ENCODE measurements around the gene RTN1.

The RTN1 gene

DNA sequence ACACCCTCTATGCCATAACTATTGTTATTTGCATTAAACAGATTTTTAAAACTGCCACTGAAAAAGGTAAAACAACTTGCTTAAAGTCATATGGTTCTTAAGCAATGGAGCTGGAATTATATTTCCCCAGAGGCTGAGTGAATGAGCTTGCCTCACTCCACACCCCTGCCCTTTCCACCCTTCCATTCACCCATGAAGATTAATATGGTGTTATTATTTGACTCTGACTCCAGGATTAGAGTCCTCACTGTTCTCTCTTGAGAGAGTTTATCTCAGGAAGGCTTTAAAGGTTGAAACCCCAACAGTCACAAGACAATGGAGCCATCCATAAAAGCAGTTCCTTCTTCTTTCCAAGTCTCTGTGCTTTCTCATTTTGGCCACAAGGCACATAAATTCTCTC, 84.9 kb downstream of the RTN1 start:
- no peak for DNase-seq

DNA sequence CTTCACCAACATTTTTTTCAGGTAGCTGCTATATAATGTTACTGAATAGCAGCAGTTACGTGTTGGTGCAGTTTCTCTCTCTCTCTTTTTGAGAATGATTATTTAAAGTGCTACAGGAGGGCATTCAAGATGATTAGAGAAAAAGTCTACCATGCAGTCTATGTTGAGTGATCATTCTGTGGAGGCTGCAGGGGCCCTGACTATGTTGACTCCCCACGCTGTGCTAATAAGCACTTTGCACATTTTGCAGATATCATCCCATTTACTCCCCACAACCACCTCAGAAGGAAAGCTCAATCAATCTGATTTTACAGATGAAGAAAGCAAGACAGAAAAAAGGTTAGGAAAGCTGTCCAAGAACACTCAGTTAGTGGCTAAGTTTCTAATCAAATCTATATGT, 87.8 kb downstream of the RTN1 start:
- DNase-seq = no peak

DNA sequence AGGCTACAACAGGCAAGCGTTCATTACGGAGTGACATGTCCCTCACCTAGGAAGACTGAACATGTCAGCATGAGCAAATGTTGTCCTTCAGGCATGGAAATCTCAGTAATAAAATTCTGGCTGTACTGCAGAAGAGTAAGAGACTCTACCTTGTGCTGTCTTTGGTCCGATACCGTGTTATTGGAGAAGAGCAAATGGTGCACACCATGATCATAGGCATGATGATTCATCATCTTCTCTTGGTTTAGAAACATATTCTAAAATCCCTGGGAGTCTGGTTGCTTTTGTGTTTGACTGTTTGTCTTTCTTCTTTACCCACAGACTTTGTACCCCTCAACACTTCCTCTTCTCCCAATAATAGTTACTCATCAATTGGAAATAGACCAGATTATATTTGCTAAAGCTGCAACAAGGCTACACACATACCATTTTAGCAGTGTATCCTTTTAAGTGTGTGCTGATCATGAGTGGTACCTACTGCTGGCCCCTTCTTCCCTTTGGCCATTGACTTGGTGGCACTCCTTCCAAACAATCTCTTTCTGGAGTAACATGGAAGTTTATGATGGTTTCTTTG, 93.5 kb downstream of the RTN1 start:
- DNase-seq = no peak

DNA sequence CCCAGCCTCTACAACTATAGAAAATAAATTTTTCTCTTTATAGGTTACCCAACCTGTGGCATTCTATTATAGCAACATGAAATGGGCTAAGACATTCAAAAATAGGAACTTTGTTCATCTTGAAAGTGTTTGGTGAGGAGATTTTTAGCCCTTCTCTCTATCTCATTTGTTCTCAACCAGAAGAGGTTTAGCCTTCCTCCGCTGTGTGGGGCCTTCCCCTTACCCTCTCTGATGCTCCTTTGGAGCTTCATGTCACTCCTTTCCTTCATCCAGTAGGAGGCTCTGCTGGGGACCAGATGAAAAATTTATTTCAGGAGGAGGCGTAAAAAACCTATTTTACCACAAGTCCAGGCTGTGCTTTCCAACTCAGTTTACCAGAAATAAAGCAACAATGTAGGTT, 94.1 kb downstream of the RTN1 start:
- no peak for DNase-seq

DNA sequence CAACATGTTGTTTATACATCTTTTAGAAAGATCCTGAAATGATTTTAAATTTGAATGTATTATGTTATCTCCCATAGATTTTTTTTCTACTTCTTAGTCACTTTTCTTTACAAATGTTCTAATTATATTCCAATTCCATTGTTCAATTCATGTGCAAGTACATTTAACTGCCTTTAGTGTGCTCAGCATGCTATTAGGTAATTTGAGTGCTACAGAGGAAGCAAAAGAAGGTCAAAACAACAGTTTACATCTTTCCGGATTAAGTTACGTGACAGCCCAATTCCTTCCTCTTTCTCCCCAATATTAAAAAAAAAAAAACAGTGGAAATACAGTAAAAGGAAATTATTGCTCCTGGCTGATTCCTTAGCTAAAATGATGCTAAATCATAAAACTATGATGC, 98.3 kb downstream of the RTN1 start:
- peak; percentile 3 for DNase-seq

DNA sequence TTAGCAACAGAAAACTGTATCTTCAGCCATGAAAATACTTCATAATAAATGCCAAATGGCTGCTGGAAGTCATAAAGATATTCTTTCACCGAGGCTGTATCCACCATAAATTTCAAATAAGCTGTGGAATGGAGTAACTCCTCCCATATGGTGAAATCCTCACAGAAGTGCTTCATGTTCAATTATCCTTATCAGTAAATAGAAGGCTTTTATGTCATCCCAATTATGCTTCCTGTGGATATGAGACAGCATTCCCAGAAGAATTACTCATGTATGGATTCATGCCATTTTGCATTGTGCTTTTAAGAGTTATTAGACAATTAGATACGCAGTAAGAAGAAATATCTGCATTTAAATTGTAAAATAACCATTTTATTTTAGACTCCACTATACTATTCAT, 99.0 kb downstream of the RTN1 start:
- peak; percentile 40 for DNase-seq

DNA sequence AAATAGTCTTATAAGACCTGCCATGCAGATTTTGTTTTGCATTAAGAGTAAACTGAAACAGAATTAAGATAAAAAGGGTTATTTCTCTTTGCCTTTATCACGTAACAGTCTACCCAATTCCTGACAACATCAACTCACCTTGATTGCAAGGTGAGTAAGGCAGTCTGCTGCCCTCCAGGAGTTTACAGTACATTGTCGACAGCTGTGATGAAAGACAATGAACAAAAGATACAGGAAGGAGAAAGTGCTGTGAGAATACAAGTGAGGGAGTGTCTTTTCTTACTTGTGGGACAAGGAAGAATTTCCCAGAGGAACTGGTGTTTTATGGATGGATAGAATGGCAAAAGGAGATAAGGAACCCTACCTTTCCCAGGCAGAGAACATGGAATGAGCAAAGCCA, 101.0 kb downstream of the RTN1 start:
- no peak for DNase-seq

DNA sequence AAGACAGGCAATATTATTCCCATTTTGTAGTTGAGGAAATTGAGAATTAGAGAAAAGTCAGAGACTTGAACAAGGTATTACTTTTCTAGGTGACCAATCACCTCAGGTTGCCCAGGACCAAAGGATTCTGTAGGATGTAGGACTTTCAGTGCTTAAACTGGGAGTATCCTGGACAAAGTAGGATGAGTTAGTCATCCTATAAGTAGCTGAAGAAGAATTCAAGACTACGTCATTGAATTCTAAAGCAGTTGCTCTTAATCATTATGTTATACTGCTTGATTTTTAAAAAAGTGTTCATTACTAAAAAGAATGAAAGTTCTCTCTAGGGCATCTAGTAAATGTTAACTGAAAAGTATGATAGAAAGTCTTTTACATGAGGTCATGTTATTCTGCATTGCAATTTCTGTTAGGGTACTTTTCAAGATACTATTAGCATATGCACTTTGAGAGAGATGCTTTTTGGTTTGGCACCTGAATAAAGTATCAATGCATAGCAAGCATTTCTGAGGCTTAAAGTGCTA, 101.7 kb downstream of the RTN1 start:
- DNase-seq = no peak

DNA sequence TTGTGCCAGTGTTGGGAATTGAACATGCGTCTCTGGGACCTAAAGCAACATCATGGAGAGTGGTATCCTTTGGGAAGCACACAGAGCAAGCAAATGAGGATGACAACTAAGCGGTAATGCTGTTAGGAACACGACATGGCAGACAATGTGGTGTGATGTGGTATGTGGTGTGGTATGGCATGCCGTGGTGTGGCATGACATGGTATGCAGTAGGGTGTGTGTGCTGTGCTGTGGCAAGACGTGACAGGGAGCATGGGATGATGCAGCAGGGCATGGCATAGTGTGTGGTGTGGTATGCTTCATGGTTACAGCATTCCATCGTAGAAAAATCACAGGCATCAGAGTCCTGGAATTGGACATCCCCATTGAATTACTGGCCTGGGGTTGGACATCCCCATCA, 108.7 kb downstream of the RTN1 start:
- DNase-seq = no peak

DNA sequence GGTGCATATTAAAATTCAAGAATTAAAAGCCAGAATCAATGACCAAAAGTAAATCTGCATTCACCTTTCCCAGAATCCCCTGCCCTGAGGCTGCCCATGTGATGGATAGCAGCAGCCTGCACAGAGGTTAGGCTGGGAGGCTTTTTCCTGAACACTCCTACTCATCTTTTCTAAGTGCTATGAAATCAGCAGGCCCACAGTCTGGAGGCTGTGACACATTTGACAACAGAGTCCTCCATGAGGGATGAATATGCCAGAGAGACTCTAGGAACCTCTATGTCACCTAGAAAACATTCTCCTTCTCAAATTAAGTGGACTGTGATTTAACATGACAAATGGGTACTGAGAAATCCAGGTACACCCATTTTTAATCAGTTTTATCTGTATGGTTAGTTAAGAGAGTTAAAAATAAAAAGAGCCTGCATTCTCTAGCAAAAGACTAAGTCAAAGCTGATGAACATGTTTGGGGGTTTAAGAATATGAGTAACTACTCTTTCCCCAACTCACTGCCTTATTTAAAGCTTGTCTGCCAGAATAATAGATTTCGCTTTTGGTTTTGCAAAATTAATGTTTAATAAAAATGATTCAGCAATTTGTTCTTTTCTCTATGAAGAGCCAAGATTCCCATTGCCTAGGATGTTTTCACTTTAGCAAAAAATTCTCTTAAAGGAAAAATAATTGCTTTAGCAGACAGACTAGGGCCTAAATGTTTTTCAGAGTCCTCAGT, 115.0 kb downstream of the RTN1 start:
- DNase-seq = no peak

DNA sequence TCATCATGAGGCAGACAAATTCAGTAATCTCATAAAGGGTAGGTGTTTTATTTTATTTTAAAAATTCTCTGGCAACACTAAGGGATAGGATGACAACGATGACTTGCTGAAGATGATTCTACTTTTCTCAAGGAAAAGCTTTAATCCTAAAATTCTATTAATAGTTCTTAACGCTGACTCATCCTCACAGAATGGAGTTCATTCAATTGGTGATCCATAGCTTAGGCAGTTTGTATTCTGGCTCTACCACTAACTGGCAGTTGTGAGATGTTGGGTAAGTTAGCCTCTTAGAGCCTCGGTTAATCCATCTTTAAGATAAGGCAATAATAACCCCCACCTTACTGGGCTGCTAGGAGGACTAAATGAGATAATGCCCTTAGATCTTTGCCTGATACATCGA, 116.3 kb downstream of the RTN1 start:
- no peak for DNase-seq

DNA sequence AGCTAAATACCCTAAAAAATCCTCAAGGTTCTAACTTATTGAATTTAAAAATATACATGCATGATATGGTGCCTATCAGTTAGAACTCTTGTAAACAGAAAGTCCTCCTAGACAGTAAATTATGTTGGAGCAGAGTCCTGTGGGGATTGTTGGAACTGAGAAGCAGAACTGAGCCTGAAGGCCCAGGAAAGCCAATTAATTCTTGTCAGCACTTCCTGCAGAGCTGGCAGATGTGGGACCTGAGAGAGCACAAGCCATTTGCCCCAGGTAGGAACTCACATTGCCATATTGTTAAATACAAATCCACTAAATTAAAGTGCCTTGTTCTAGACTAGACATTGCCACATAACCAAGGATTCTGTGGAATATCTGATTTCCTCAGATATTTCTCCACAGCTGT, 117.1 kb downstream of the RTN1 start:
- no peak for DNase-seq

DNA sequence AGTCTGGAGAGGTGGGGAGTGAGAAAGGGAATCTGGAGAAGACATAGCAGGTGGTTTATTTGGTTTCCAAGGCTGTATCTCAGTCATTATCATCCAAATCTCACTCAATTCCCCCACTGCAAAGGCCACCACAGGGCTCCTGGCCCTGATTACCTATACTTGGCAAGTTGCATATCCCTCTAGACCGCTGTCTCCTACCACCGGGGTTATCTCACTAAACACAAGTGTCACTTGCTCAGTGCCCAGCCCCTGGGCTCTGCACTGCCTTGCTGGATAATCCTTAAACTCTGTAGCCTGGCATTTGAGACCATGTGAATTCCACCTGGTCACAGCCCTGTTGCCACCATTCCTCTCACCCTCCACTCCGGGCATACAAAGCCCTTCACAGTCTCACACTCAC, 119.0 kb downstream of the RTN1 start:
- DNase-seq = no peak

DNA sequence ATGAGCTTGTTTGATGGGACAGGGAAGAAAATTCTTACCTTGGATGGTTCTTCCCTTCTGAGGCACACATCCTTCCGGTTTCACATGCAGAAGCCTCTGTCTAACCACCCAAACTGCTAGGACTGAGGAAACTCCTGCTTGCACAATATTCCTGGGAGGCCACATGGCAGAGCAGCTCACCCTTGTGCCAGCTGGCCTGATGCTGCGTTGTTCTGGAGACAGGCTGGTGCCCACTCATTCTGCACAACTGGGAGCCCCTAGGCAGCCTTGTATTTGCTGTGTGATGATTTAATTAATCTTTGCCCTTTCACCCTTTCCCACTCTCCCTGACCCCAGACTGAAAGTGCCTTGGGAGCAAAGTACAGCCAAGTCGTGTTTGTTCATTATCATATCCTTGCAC, 130.8 kb downstream of the RTN1 start:
- DNase-seq = no peak

DNA sequence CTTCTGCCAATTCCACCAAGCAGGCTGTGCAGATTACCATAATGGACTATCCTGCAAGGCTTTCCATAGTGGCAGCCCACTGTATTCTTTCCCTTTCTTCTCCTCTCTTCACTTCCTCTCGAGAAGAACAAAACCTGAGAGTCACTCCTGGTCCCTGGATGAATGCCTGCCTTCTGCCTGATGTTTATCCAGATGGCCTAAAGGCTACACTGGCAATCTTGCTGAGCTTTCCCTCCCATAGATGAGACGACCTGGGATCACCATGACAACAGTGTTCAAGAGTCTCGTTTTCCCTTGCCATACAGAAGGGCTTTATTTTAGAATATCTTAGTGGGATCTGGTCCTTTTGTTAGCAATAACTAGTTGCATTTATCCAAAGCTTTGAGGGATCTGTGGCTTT, 142.3 kb downstream of the RTN1 start:
- no peak for DNase-seq

DNA sequence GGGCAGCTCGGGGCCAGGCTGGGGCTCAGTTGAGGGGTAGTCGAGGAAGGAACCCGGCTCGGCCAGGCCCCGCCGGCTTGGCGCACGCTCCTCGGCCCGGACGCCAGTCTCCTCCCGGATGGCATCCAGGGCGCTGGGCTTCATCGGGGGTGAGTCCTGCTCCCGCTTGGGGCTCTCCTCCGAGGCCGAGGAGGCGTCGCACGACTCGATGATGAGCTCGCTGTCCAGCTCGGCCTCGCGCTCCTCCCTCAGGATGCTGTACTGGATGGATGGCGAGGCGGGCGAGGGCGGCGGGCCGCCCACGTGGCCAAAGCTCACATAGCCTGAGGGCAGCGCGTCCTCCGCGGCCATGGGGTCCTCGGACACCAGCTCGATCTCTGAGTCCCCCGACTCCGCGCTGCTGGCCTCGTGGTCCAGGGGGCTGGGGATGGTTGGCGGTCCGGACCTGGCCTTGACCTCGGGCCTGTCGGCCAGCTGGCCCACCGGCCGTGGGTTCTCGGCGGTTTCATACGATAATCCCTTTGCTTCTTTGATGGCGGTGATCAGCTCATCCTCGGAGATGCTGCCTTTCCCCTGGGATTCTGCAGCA, 143.4 kb downstream of the RTN1 start:
- DNase-seq = no peak

DNA sequence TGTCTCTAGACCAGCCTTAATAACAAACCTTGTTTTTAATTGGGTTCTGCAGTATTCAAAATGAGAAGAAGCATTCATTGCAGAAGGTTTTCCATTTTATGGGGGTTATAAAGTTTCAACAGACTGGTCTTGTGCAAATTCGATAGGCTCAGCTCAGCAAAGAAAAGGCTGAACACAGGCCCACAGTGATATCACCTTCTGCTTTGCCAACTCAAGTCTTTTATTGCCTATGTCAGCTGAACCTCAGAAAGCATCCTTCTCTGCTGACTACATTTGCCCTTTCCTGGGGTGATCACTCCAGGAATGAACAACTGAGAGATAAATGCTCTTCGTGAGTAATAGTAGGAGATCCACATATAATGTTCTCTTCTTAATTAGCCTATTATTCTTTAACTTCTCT, 159.5 kb downstream of the RTN1 start:
- DNase-seq = no peak

DNA sequence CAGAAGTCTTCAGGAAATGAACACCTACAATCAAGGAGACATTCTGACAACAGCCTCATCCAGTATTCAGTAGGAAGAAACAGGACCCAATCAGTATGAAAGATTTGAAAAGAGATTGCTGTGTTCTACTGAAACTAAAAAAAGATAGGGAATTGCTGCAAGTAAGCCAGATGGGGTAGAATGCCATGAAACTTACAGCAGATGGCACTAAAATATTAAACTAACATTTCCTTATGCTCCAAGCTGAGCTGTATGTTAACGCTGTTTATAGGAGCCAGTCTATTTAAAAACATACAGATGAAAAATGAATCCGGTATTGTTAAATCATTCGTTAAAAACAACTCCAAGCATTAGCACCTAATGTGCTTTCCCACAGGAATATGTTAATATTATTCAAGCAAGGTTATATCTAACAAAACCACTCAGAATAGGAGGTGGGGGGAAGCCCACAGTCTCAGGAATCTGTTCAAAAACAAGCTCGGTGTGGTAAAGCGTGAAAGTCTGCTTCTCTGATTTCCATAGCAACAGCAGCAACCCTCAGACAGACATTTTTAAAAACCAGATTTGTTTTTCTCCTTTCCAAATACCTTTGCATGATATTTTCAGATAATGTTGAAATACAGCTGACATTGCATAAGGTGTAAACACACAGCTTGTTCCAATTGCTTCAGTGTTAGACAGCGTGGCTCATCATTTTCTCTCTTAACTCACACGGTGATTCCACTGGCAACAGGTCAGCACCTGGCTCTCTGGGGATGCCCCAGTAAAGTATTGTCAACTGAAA, 162.6 kb downstream of the RTN1 start:
- DNase-seq = no peak

DNA sequence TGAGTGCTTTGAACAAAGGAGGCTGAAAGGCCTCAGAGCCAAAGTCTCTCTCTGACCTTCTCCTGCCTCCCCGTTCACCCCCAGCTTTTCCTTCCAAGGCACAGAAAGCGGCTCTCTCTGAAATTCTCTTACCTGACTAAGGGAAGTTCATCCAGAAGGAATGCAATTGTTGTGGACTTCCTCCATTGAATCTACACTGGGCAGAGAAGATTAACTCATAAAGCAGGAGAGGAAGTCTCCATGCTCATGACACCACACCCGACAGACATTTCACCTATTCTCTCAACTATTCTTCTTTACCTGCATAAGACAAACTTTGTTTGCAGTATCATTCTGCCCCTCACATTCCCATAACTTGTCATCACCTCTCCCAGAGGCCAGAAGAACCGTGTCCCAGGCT, 164.7 kb downstream of the RTN1 start:
- DNase-seq = no peak

DNA sequence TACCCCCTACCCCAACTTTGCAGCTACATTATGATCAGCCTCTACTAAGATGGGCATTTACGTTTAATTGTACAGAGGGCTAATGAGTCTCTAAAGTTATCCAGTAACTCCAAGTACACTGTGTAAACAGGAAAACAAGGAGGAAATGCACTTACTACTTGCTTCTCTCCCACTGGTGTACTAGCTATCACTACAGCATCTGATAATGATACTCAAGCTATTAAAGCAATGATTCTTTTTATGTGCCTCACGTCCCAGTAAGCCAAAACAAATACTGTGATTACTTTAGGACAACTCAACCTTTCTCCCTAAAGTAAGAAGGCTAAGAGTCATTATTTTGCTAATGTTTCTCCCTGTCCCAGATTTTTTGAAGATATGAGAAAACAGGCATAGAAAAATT, 165.3 kb downstream of the RTN1 start:
- DNase-seq = peak; percentile 6

DNA sequence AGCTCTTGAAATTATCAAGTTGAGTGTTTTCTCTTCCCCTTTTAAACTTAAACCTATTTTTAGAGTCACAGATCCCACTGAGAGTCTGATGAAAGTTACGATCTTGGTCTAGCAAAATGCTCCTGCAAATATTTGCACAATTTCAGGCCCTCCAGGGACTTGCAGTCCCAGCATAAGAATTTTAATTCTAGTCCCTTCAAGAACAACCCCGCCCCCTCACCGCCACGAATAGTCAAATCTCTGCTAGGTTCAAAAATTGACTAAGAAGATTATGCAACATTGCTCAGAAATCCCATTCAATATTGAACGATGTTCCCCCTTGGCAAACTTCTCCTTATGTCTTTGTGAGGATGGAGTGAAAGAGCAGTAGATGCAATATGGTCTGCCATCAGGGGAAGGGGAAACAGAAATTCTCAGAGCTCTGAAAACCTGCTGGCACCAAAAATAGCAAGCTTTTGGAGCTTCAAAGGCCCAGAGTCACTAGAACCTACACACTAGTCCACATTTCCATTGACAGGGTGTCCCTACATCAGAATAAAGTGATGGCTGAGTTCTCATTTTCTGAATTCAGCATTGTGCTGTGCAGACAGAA, 166.4 kb downstream of the RTN1 start:
- no peak for DNase-seq

DNA sequence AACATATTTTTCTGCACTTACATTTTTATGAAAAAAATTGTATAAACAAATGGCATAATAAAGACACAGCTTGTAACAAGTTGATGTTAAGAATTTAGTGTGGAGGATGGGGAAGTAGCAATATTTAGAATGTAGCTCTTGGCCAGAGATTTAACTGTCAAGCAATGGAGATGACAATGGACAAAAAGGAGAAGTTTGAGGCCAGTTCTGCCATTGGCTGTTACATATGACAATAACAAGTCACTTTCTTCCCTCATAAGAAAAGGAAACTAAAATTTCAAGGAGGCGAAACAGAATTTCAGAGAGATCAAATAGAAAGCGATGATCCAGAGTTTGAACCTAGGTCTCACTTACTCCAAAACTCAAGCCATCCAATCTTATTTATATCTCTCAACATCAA, 171.1 kb downstream of the RTN1 start:
- DNase-seq = no peak

DNA sequence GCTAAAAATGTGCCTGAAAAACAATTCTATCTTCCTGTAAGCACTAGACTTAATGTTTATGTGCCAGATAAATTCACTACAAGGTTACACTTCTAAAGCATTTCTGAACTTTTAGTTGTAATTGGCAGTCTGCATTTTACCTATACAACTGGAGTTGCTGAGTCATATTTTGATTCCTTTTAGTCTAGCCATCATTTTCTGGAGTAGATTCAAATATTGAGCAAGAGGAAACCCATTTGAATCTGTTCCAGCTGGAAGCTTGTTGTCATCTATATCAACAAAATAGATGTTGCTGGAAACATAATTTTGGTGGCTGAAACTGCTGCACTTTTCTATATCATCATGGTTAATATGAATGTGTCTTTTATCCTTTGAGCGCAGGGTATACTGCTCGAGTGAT, 171.8 kb downstream of the RTN1 start:
- no peak for DNase-seq
